H9 (cell line): ENCODE data around the gene ZNF71. TPM values are rescaled to one million over a fixed set of nuclear protein-coding genes. Genes with fewer than 3 reads are reported as not detected.

Experiments used
- DNase-seq: peaks from one replicate; pipeline ENCODE4 v3.0.0-alpha.2; 2017
- H2AFZ ChIP-seq: one replicate; pipeline ENCODE4 v1.6.1; 2013; ENCODE audit warnings: mild to moderate bottlenecking, low read length, control low read depth, moderate library complexity
- H2AK5ac ChIP-seq: 2 replicates; pipeline ENCODE4 v1.6.1; 2013; ENCODE audit warnings: low read length, control low read depth, mixed read lengths; ENCODE audit not compliant: insufficient read length
- H2BK120ac ChIP-seq: one replicate; pipeline ENCODE4 v1.6.1; 2013; ENCODE audit warnings: low read depth, mild to moderate bottlenecking, low read length, control low read depth, inconsistent platforms; ENCODE audit not compliant: poor library complexity, severe bottlenecking
- H2BK12ac ChIP-seq: 2 replicates; pipeline ENCODE4 v1.6.1; 2013; ENCODE audit warnings: low read length, control low read depth, mixed read lengths, low read depth; ENCODE audit not compliant: insufficient read length
- H2BK15ac ChIP-seq: 2 replicates; pipeline ENCODE4 v1.6.1; 2013; ENCODE audit warnings: low read depth, low read length, control low read depth
- H2BK20ac ChIP-seq: one replicate; pipeline ENCODE4 v1.6.1; 2013; ENCODE audit warnings: low read depth, mild to moderate bottlenecking, low read length, control low read depth, inconsistent platforms; ENCODE audit not compliant: poor library complexity, severe bottlenecking
- H2BK5ac ChIP-seq: 2 replicates; pipeline ENCODE4 v1.6.1; 2013; ENCODE audit warnings: low read length, control low read depth, mixed read lengths; ENCODE audit not compliant: insufficient read length
- H3K14ac ChIP-seq: 2 replicates; pipeline ENCODE4 v1.6.1; 2013; ENCODE audit warnings: low read length, control low read depth; ENCODE audit not compliant: insufficient read depth
- H3K18ac ChIP-seq: 2 replicates; pipeline ENCODE4 v1.6.1; 2013; ENCODE audit warnings: low read depth, mild to moderate bottlenecking, mixed read lengths, low read length, control low read depth; ENCODE audit not compliant: insufficient read length
- H3K23ac ChIP-seq: 2 replicates; pipeline ENCODE4 v1.6.1; 2013; ENCODE audit warnings: low read length, control low read depth, mixed read lengths, low read depth; ENCODE audit not compliant: insufficient read length
- H3K23me2 ChIP-seq: 2 replicates; pipeline ENCODE4 v1.6.1; 2013; ENCODE audit warnings: low read depth, mild to moderate bottlenecking, mixed read lengths, low read length, control low read depth; ENCODE audit not compliant: insufficient read length, poor library complexity, severe bottlenecking
- H3K27ac ChIP-seq: 2 replicates; pipeline ENCODE4 v1.5.1; 2013; ENCODE audit warnings: low read length, control low read depth, mixed read lengths, low read depth; ENCODE audit not compliant: insufficient read length
- H3K27me3 ChIP-seq: 2 replicates; pipeline ENCODE4 v1.6.1; 2013; ENCODE audit warnings: low read length, control low read depth, inconsistent platforms; ENCODE audit not compliant: insufficient read depth
- H3K4ac ChIP-seq: 2 replicates; pipeline ENCODE4 v1.6.1; 2013; ENCODE audit warnings: low read depth, mild to moderate bottlenecking, control low read depth, inconsistent platforms, low read length, moderate library complexity
- H3K4me1 ChIP-seq: 2 replicates; pipeline ENCODE4 v1.6.1; 2013; ENCODE audit warnings: low read length, control low read depth, inconsistent platforms; ENCODE audit not compliant: insufficient read depth
- H3K4me2 ChIP-seq: 2 replicates; pipeline ENCODE4 v1.6.1; 2013; ENCODE audit warnings: low read length, control low read depth, mixed read lengths; ENCODE audit not compliant: insufficient read length, insufficient read depth
- H3K56ac ChIP-seq: 2 replicates; pipeline ENCODE4 v1.6.1; 2013; ENCODE audit warnings: low read depth, mild to moderate bottlenecking, mixed read lengths, low read length, control low read depth; ENCODE audit not compliant: insufficient read length
- H3K79me1 ChIP-seq: 2 replicates; pipeline ENCODE4 v1.6.1; 2013; ENCODE audit warnings: low read depth, mild to moderate bottlenecking, moderate library complexity, low read length, control low read depth, inconsistent platforms; ENCODE audit not compliant: insufficient read depth, poor library complexity, severe bottlenecking
- H3K79me2 ChIP-seq: 2 replicates; pipeline ENCODE4 v1.6.1; 2013; ENCODE audit warnings: low read length, control low read depth, inconsistent platforms; ENCODE audit not compliant: insufficient read depth
- H3K9ac ChIP-seq: 2 replicates; pipeline ENCODE4 v1.6.1; 2013; ENCODE audit warnings: low read length, control low read depth, mixed read lengths; ENCODE audit not compliant: insufficient read length; ENCODE audit errors: extremely low read depth
- H3K9me3 ChIP-seq: one replicate; pipeline ENCODE4 v1.6.1; 2013; ENCODE audit warnings: low read depth, low read length, inconsistent platforms; ENCODE audit not compliant: control insufficient read depth
- H3T11ph ChIP-seq: one replicate; pipeline ENCODE4 v1.6.1; 2013; ENCODE audit warnings: mild to moderate bottlenecking, low read length, control low read depth, inconsistent platforms
- H4K20me1 ChIP-seq: one replicate; pipeline ENCODE4 v1.6.1; 2013; ENCODE audit not compliant: control insufficient read depth, insufficient read length, insufficient read depth
- H4K5ac ChIP-seq: 2 replicates; pipeline ENCODE4 v1.6.1; 2013; ENCODE audit warnings: low read depth, mild to moderate bottlenecking, mixed read lengths, low read length, control low read depth; ENCODE audit not compliant: insufficient read length
- H4K8ac ChIP-seq: replicated peaks from 2 replicates; pipeline ENCODE4 v1.6.1; 2013; ENCODE audit warnings: low read length, control low read depth, mixed read lengths, low read depth; ENCODE audit not compliant: insufficient read length
- H4K91ac ChIP-seq: 2 replicates; pipeline ENCODE4 v1.6.1; 2013; ENCODE audit warnings: low read depth, mild to moderate bottlenecking, moderate library complexity, mixed read lengths, low read length, control low read depth; ENCODE audit not compliant: insufficient read length
- H3K27ac Mint-ChIP-seq, 3 experiments: 2 replicates in 2 of 3; 3 replicates in 1 of 3; pipeline ENCODE4 v1.8.0; 2020 to 2021; ENCODE audit warnings: mixed read lengths in 3 of 3, mild to moderate bottlenecking in 1 of 3, moderate library complexity in 1 of 3
- H3K27me3 Mint-ChIP-seq: 2 replicates; pipeline ENCODE4 v1.8.0; 2021; ENCODE audit warnings: low read depth, mild to moderate bottlenecking, moderate library complexity, mixed read lengths
- H3K36me3 Mint-ChIP-seq, 3 experiments: 2 replicates in 2 of 3; 3 replicates in 1 of 3; pipeline ENCODE4 v1.8.0; 2020 to 2021; ENCODE audit warnings: low read depth in 3 of 3, mixed read lengths in 3 of 3; ENCODE audit not compliant: insufficient read depth in 1 of 3
- H3K4me1 Mint-ChIP-seq, 2 experiments: 2 replicates each; pipeline ENCODE4 v1.8.0; 2020; ENCODE audit warnings: mixed read lengths in 2 of 2
- H3K4me3 Mint-ChIP-seq, 2 experiments: 2 replicates in 1 of 2; 3 replicates in 1 of 2; pipeline ENCODE4 v1.8.0; 2020 to 2021; ENCODE audit warnings: mild to moderate bottlenecking in 2 of 2, mixed read lengths in 2 of 2, moderate library complexity in 1 of 2
- H3K9me3 Mint-ChIP-seq, 2 experiments: 2 replicates in 1 of 2; 3 replicates in 1 of 2; pipeline ENCODE4 v1.8.0; 2020; ENCODE audit warnings: mild to moderate bottlenecking in 2 of 2, mixed read lengths in 2 of 2, moderate library complexity in 1 of 2
- WGBS: extraction: QIAGEN DNeasy Blood & Tissue Kit; methylation state at CpG from one replicate; pipeline ENCODE4 v1.1.7; 2013; ENCODE audit warnings: missing lambda C conversion rate, low lambda C conversion rate, mixed read lengths; ENCODE audit not compliant: insufficient read length; ENCODE audit errors: extremely low coverage; 5-methylcytosine and 5-hydroxymethylcytosine counted together
- total RNA-seq: library from RNA; stranded (reverse); gene quantifications from 2 replicates; pipeline ENCODE4 v1.2.1, GENCODE V29; 2021
- TF ChIP-seq, protein P1 (sequence below): fragments of 200-600 bp; sonication (generic); conservative IDR thresholded peaks from 3 replicates; pipeline ENCODE4 v1.8.0; 2021; ENCODE audit warnings: antibody characterized with exemption, mild to moderate bottlenecking

ZNF71 gene
- total RNA-seq, 1 experiment from 2014 or later: 7.2 TPM

DNA sequence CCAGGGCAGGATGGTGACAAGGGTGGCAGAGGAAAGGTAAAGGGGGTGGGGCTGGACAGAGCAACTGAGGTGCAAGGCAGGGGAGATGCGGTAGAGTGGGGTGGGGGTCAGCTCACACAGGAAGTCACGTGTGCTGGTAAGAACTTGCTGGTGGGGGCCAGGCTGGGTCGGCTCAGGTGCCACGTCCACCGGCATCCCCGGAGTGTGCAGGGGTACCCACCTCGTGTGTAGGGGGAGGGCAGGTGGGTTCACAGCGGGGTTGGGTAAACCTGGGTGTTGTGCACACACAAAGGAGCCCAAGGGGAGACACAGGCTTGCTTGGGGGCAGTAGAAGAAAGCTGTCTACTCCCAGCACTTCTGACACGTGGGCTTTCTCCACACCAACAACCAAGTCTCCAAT lies 73.6 kb downstream of the ZNF71 start:
- Histone ChIP-seq H3K56ac (no peak overlapping the region), H2AFZ (no peak overlapping the region), H3K79me2 (no peaks in the 10 kb centered on the region; the same call in 1 of the 2 replicates), H3K23me2 (peaks cover 3% of the 10 kb centered on the region), H3K14ac (no peak overlapping the region), H3T11ph (no peak overlapping the region), H4K91ac (no peak overlapping the region), H3K27ac (no peak overlapping the region), H4K20me1 (no peaks in the 10 kb centered on the region), H4K8ac (no peak overlapping the region), H3K23ac (no peak overlapping the region), H3K27me3 (no peaks in the 10 kb centered on the region), H2BK120ac (no peak overlapping the region), H3K9ac (no peak overlapping the region), H3K18ac (no peak overlapping the region), H3K79me1 (no peaks in the 10 kb centered on the region), H3K4ac (no peak overlapping the region), H3K4me2 (no peak overlapping the region), H2BK15ac (no peak overlapping the region), H2BK12ac (no peak overlapping the region), H3K4me1 (no peaks in the 10 kb centered on the region), H3K9me3 (peaks cover 48% of the 10 kb centered on the region), H4K5ac (no peak overlapping the region), H2BK5ac (no peak overlapping the region), H2BK20ac (no peak overlapping the region), H2AK5ac (no peak overlapping the region)
- TF ChIP-seq, protein P1, sequence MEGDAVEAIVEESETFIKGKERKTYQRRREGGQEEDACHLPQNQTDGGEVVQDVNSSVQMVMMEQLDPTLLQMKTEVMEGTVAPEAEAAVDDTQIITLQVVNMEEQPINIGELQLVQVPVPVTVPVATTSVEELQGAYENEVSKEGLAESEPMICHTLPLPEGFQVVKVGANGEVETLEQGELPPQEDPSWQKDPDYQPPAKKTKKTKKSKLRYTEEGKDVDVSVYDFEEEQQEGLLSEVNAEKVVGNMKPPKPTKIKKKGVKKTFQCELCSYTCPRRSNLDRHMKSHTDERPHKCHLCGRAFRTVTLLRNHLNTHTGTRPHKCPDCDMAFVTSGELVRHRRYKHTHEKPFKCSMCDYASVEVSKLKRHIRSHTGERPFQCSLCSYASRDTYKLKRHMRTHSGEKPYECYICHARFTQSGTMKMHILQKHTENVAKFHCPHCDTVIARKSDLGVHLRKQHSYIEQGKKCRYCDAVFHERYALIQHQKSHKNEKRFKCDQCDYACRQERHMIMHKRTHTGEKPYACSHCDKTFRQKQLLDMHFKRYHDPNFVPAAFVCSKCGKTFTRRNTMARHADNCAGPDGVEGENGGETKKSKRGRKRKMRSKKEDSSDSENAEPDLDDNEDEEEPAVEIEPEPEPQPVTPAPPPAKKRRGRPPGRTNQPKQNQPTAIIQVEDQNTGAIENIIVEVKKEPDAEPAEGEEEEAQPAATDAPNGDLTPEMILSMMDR: no peak
- Mint-ChIP-seq H3K9me3 (peaks cover 81 to 88% of the 10 kb centered on the region in 2 experiments), H3K4me1 (no peaks in the 10 kb centered on the region), H3K36me3 (peaks cover 16 to 21% (median 19%) of the 10 kb centered on the region in 3 experiments; a peak in 6 of 7 replicates), H3K27ac (no peak overlapping the region), H3K4me3 (no peak overlapping the region), H3K27me3 (peaks cover 2% of the 10 kb centered on the region)
- no peak for DNase-seq
- WGBS: no CpG with 5 or more reads among the region's 9 CpGs
